Kidney (tissue), 14 donors: ENCODE results near the gene ABCC9. TPM values are rescaled to one million over a fixed set of nuclear protein-coding genes. Genes with fewer than 3 reads are reported as not detected.

Experiments
- DNase-seq, 5 donors: peaks; one replicate each; pipeline ENCODE4 v3.0.0-alpha.2; 2013 to 2020
- FAIRE-seq: peaks from 2 replicates; lab custom pipeline; 2012; peaks lifted over from hg19 to GRCh38; lab: Jason Lieb, UNC
- H3K27ac ChIP-seq, 2 donors: one replicate each; pipeline ENCODE4 v1.7.0; 2013; ENCODE audit warnings: low read depth in 2 of 2, low read length in 2 of 2, inconsistent platforms in 1 of 2
- H3K27me3 ChIP-seq: one replicate; pipeline ENCODE4 v1.7.1; 2013; ENCODE audit warnings: low read length, inconsistent platforms; ENCODE audit not compliant: control insufficient read depth, insufficient read depth
- H3K36me3 ChIP-seq, 3 donors: one replicate each; pipeline versions ENCODE4 v1.7.0 to v1.7.1; 2013; ENCODE audit warnings: low read length in 3 of 3, control low read depth in 1 of 3, inconsistent platforms in 1 of 3; ENCODE audit not compliant: insufficient read depth in 3 of 3, control insufficient read depth in 2 of 3
- H3K4me1 ChIP-seq, 3 donors: one replicate each; pipeline versions ENCODE4 v1.7.0 to v1.7.1; 2013; ENCODE audit warnings: low read length in 3 of 3, inconsistent platforms in 1 of 3, low read depth in 1 of 3; ENCODE audit not compliant: control insufficient read depth in 2 of 3, insufficient read depth in 2 of 3
- H3K4me3 ChIP-seq, 3 donors: one replicate each; pipeline versions ENCODE4 v1.7.0 to v1.8.1; 2013; ENCODE audit warnings: low read length in 3 of 3, control low read depth in 1 of 3, inconsistent platforms in 1 of 3
- H3K9ac ChIP-seq, 3 donors: one replicate each; pipeline versions ENCODE4 v1.7.0 to v1.7.1; 2013; ENCODE audit warnings: low read length in 3 of 3, control low read depth in 1 of 3, inconsistent platforms in 1 of 3
- H3K9me3 ChIP-seq, 3 donors: one replicate each; pipeline versions ENCODE4 v1.7.0 to v1.7.1; 2013; ENCODE audit warnings: low read length in 3 of 3, control low read depth in 1 of 3, inconsistent platforms in 1 of 3; ENCODE audit not compliant: control insufficient read depth in 2 of 3, insufficient read depth in 1 of 3
- CTCF ChIP-seq: IDR thresholded peaks from 3 replicates; pipeline ENCODE4 v1.5.1; 2012; ENCODE audit warnings: mild to moderate bottlenecking, moderate library complexity, borderline replicate concordance; ENCODE audit not compliant: insufficient read depth; ENCODE audit errors: extremely low read depth
- intact Hi-C: fragments of 100-400 bp; cut with DNase I; formaldehyde crosslinking; loops from one replicate; pipeline ENCODE4 v1.11.1; 2022
- polyA plus RNA-seq: library from polyadenylated mRNA; stranded (reverse); fragments of 350-450 nt; fragmentation: Illumina TruSeq; extraction: RNeasy Lipid Tissue Mini Kit (QIAGEN cat#74804); gene quantifications from one replicate; pipeline ENCODE4 v1.2.3, GENCODE V29; 2014; ENCODE audit warnings: low read depth, low replicate concordance; ENCODE audit not compliant: insufficient read depth
- total RNA-seq: library from RNA; stranded (reverse); fragmentation: NEBNext Ultra II Directional; extraction: Animal tissue kit (Norgen Biotek cat#: 25700); gene quantifications from one replicate; pipeline ENCODE4 v1.2.1, GENCODE V29; 2021
- donor health status: control.
- donor health status: control.
- donor health status: control.
- donor health status: control.
- donor health status: control.
- donor health status: DM: yes; HTN: yes; CAD: no.
- donor health status: Normal renal cell carcinoma (clear cell type).

Gene ABCC9
- total and polyA plus RNA-seq, 2 donors from 2014 or later: 1.8 to 21.3 TPM

GRCh38 chr12:21825886-21826617 lies 115.2 kb downstream of the ABCC9 start:
- Histone ChIP-seq H3K9ac (no peak overlapping the region), H3K9me3 (no peaks in the 10 kb centered on the region), H3K36me3 (no peaks in the 10 kb centered on the region), H3K4me3 (no peak overlapping the region), H3K4me1 (no peaks in the 10 kb centered on the region), H3K27ac (no peak overlapping the region), H3K27me3 (no peaks in the 10 kb centered on the region)
- intact Hi-C loops: no loop called here
- TF ChIP-seq CTCF: no peak
- DNase-seq (no peak), FAIRE-seq (no peak)

GRCh38 chr12:21823581-21823980 lies 117.6 kb downstream of the ABCC9 start:
- no peak for TF ChIP-seq CTCF
- peak in 2 of 5 donors; percentile 17 to 63 for DNase-seq
- peak overlapping the region in 1 of 2 donors; percentile 37 for H3K27ac ChIP-seq
- H3K9ac ChIP-seq: no peak overlapping the region
- H3K36me3 ChIP-seq: no peaks in the 10 kb centered on the region
- H3K4me1 ChIP-seq: peaks cover 0 to 2% (median 0%) of the 10 kb centered on the region in 3 donors
- no peaks in the 10 kb centered on the region for H3K27me3 ChIP-seq
- no peak overlapping the region for H3K4me3 ChIP-seq
- intact Hi-C loops: no loop called here
- no peak for FAIRE-seq
- H3K9me3 ChIP-seq: no peaks in the 10 kb centered on the region

GRCh38 chr12:21819678-21820077 lies 121.5 kb downstream of the ABCC9 start:
- Histone ChIP-seq H3K27ac (no peak overlapping the region), H3K27me3 (no peaks in the 10 kb centered on the region), H3K4me3 (no peak overlapping the region), H3K36me3 (no peaks in the 10 kb centered on the region), H3K4me1 (peaks cover 0 to 2% (median 0%) of the 10 kb centered on the region in 3 donors), H3K9ac (no peak overlapping the region), H3K9me3 (no peaks in the 10 kb centered on the region)
- intact Hi-C loops: no loop called here
- TF ChIP-seq CTCF: no peak
- no peak for FAIRE-seq
- DNase-seq: no peak

GRCh38 chr12:21819236-21819635 lies 122.0 kb downstream of the ABCC9 start:
- H3K4me3 ChIP-seq: no peak overlapping the region
- no peaks in the 10 kb centered on the region for H3K36me3 ChIP-seq
- no peak overlapping the region for H3K9ac ChIP-seq
- H3K9me3 ChIP-seq: no peaks in the 10 kb centered on the region
- no peaks in the 10 kb centered on the region for H3K27me3 ChIP-seq
- FAIRE-seq: no peak
- no peak for TF ChIP-seq CTCF
- peak in 3 of 5 donors; percentile 31 to 74 (median 73) for DNase-seq
- H3K27ac ChIP-seq: no peak overlapping the region
- intact Hi-C loops: no loop called here
- H3K4me1 ChIP-seq: peaks cover 0 to 2% (median 0%) of the 10 kb centered on the region in 3 donors
